Forelimb muscle (tissue), 1 donor: ENCODE results near the gene MAPK11. TPM values are rescaled to one million over a fixed set of nuclear protein-coding genes. Genes with fewer than 3 reads are reported as not detected.

ENCODE experiments used
- polyA plus RNA-seq: library from polyadenylated mRNA; unstranded; fragments of 120-200 nt; gene quantifications from one replicate; pipeline ENCODE4 v1.2.1, GENCODE V29; 2013; ENCODE audit not compliant: insufficient read length

MAPK11 gene
- polyA plus RNA-seq, 1 donor: 5.6 TPM

Other genes with a start within 250 kb of the MAPK11 start
- not detected for gene TTLL8, start 212.1 kb downstream of the MAPK11 start, polyA plus RNA-seq
- 1.2 TPM for gene MLC1, start 185.0 kb downstream of the MAPK11 start, polyA plus RNA-seq
- gene MOV10L1, start 180.4 kb downstream of the MAPK11 start, polyA plus RNA-seq: 0.82 TPM
- 0.18 TPM for gene PANX2, start 99.6 kb downstream of the MAPK11 start, polyA plus RNA-seq
- 19.5 TPM for gene TRABD, start 84.5 kb downstream of the MAPK11 start, polyA plus RNA-seq
- gene SELENOO, start 69.4 kb downstream of the MAPK11 start, polyA plus RNA-seq: 15.7 TPM
- 27.3 TPM for gene TUBGCP6, start 25.4 kb downstream of the MAPK11 start, polyA plus RNA-seq
- gene HDAC10, start 19.1 kb downstream of the MAPK11 start, polyA plus RNA-seq: 14.5 TPM
- gene MAPK12, start 8.7 kb downstream of the MAPK11 start, polyA plus RNA-seq: 33.2 TPM
- gene PLXNB2, start 37.3 kb upstream of the MAPK11 start, polyA plus RNA-seq: 77.0 TPM
- gene DENND6B, start 56.6 kb upstream of the MAPK11 start, polyA plus RNA-seq: 5.2 TPM
- 35.5 TPM for gene PPP6R2, start 72.9 kb upstream of the MAPK11 start, polyA plus RNA-seq
- 39.9 TPM for gene SBF1, start 204.7 kb upstream of the MAPK11 start, polyA plus RNA-seq
- 0.30 TPM for gene ADM2, start 211.2 kb upstream of the MAPK11 start, polyA plus RNA-seq
- 0.15 TPM for gene MIOX, start 216.5 kb upstream of the MAPK11 start, polyA plus RNA-seq
- gene LMF2, start 237.3 kb upstream of the MAPK11 start, polyA plus RNA-seq: 36.6 TPM
- 31.3 TPM for gene NCAPH2, start 237.8 kb upstream of the MAPK11 start, polyA plus RNA-seq